Endothelial cell (in vitro differentiated cells): ENCODE measurements around the gene PRKD3. TPM values are rescaled to one million over a fixed set of nuclear protein-coding genes. Genes with fewer than 3 reads are reported as not detected.

Source experiments
- DNase-seq: peaks from one replicate; pipeline ENCODE4 v3.0.0; 2021; ENCODE audit warnings: low spot score
- H3K27ac Mint-ChIP-seq: one replicate; pipeline ENCODE4 v1.8.0; 2021; ENCODE audit warnings: mixed read lengths, inconsistent platforms; ENCODE audit not compliant: unreplicated experiment
- H3K27me3 Mint-ChIP-seq: one replicate; pipeline ENCODE4 v1.8.0; 2021; ENCODE audit warnings: mild to moderate bottlenecking, moderate library complexity, mixed read lengths, inconsistent platforms; ENCODE audit not compliant: unreplicated experiment
- H3K36me3 Mint-ChIP-seq: one replicate; pipeline ENCODE4 v1.8.0; 2021; ENCODE audit warnings: mild to moderate bottlenecking, low read depth, mixed read lengths, inconsistent platforms; ENCODE audit not compliant: unreplicated experiment
- H3K4me1 Mint-ChIP-seq: one replicate; pipeline ENCODE4 v1.8.0; 2021; ENCODE audit warnings: mild to moderate bottlenecking, mixed read lengths, inconsistent platforms; ENCODE audit not compliant: unreplicated experiment
- H3K4me3 Mint-ChIP-seq: one replicate; pipeline ENCODE4 v1.8.0; 2021; ENCODE audit warnings: mild to moderate bottlenecking, mixed read lengths, inconsistent platforms; ENCODE audit not compliant: unreplicated experiment
- H3K9me3 Mint-ChIP-seq: one replicate; pipeline ENCODE4 v1.8.0; 2021; ENCODE audit warnings: mixed read lengths, inconsistent platforms; ENCODE audit not compliant: unreplicated experiment
- total RNA-seq: library from RNA; stranded (reverse); fragmentation: NEBNext Ultra II Directional; extraction: Animal tissue kit (Norgen Biotek cat#: 25700); gene quantifications from one replicate; pipeline ENCODE4 v1.2.1, GENCODE V29; 2021; ENCODE audit not compliant: unreplicated experiment
- TF ChIP-seq, protein P1 (sequence below): fragments of 200-600 bp; sonication (generic); IDR thresholded peaks from one replicate; pipeline ENCODE4 v1.5.0; 2021; ENCODE audit warnings: antibody characterized with exemption; ENCODE audit not compliant: unreplicated experiment

Gene PRKD3
- total RNA-seq, 1 donor from 2014 or later, result 71.3 TPM

DNA sequence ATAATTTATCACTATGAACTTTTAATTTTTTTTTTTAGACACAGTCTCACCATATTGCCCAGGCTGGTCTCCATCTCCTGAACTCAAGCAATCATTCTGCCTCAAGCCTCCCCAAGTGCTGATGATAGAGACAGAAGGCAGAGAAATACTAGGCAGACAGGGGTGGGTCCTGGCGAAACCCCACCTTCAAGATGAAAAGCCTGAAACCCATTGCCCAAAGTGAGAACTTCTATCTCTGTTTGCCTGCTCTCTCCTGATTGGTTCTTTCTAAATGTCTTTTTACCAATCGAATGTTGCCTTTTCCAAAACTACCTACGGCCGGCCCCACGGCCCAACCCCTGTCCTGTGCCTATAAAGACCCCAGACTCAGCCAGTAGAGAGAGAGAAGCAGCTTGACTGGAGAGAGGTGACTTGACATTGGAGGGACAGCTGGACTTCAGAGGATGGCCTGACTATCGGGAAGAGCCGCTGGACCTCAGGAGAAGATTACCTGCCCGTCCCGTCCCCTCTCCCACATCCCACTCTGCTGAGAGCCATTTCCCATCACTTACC is 21.9 kb downstream of the PRKD3 start:
- peaks cover 3% of the 10 kb centered on the region for H3K36me3 Mint-ChIP-seq
- TF ChIP-seq, protein P1, sequence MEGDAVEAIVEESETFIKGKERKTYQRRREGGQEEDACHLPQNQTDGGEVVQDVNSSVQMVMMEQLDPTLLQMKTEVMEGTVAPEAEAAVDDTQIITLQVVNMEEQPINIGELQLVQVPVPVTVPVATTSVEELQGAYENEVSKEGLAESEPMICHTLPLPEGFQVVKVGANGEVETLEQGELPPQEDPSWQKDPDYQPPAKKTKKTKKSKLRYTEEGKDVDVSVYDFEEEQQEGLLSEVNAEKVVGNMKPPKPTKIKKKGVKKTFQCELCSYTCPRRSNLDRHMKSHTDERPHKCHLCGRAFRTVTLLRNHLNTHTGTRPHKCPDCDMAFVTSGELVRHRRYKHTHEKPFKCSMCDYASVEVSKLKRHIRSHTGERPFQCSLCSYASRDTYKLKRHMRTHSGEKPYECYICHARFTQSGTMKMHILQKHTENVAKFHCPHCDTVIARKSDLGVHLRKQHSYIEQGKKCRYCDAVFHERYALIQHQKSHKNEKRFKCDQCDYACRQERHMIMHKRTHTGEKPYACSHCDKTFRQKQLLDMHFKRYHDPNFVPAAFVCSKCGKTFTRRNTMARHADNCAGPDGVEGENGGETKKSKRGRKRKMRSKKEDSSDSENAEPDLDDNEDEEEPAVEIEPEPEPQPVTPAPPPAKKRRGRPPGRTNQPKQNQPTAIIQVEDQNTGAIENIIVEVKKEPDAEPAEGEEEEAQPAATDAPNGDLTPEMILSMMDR, result no peak
- peaks cover 12% of the 10 kb centered on the region for H3K4me1 Mint-ChIP-seq
- DNase-seq, result no peak
- H3K27ac Mint-ChIP-seq, result no peak overlapping the region
- H3K9me3 Mint-ChIP-seq, result no peaks in the 10 kb centered on the region
- H3K4me3 Mint-ChIP-seq, result peak overlapping the region; percentile 15
- peaks cover 2% of the 10 kb centered on the region for H3K27me3 Mint-ChIP-seq

DNA sequence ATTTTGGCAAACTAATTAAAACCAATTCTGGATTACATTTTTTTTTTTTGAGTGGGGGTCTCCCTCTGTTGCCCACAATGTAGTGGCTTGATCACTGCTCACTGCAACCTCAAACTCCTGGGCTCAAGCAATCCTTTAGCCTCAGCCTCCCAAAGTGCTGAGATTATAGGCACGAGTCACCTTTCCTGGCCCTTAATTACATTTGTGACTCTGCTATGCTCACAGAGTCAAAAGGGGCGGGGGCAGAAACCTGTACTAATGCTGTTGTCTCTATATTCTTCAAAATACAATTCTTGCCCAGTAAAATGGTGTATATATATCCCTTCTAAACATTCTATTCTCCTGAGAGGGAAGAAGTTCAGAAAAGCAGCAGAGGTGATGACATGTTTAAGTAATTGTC is 23.2 kb downstream of the PRKD3 start:
- H3K36me3 Mint-ChIP-seq, result peaks cover 3% of the 10 kb centered on the region
- TF ChIP-seq, protein P1, result no peak
- H3K27me3 Mint-ChIP-seq, result peaks cover 2% of the 10 kb centered on the region
- DNase-seq, result no peak
- peak overlapping the region; percentile 30 for H3K27ac Mint-ChIP-seq
- H3K9me3 Mint-ChIP-seq, result no peaks in the 10 kb centered on the region
- peaks cover 12% of the 10 kb centered on the region for H3K4me1 Mint-ChIP-seq
- no peak overlapping the region for H3K4me3 Mint-ChIP-seq

DNA sequence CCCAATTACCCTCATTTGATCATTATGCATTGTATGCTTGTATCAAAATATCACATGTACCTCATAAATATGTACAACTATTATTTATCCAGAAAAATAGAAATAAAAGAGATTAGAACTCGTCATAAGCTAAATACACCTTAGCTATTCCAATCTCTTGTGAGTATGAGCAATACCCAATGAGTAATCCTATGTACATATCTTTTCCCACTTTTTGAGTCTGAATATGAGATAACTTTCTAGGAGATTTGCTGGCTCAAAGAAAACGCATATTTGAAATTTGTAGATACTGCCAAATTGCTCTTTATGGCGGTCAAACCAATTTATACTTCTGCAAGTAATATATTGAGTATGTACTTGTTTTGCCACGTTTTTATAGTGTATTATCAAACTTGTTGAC is 24.1 kb downstream of the PRKD3 start:
- peaks cover 2% of the 10 kb centered on the region for H3K27me3 Mint-ChIP-seq
- TF ChIP-seq, protein P1, result no peak
- H3K36me3 Mint-ChIP-seq, result peaks cover 3% of the 10 kb centered on the region
- H3K27ac Mint-ChIP-seq, result no peak overlapping the region
- DNase-seq, result no peak
- no peak overlapping the region for H3K4me3 Mint-ChIP-seq
- no peaks in the 10 kb centered on the region for H3K9me3 Mint-ChIP-seq
- H3K4me1 Mint-ChIP-seq, result peaks cover 8% of the 10 kb centered on the region

DNA sequence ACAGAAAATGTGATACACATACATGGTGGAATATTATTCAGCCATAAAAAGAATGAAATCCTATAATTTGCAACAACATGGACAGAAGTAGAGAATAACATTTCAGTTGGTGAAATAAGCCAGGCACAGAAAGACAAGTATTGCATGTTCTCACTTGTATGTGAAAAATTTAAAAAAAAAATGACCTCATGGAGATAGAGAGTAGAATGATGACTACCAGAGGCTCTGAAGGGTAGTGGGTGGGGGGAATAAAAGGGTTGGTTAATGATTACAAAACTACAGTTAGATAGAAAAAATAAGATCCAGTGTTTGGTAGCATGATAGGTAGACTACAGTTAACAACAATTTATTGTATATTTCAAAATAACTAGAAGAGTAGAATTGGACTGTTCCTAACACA is 24.5 kb downstream of the PRKD3 start:
- TF ChIP-seq, protein P1, result no peak
- H3K4me1 Mint-ChIP-seq, result peaks cover 8% of the 10 kb centered on the region
- H3K27me3 Mint-ChIP-seq, result peaks cover 2% of the 10 kb centered on the region
- peaks cover 3% of the 10 kb centered on the region for H3K36me3 Mint-ChIP-seq
- H3K9me3 Mint-ChIP-seq, result no peaks in the 10 kb centered on the region
- no peak overlapping the region for H3K27ac Mint-ChIP-seq
- H3K4me3 Mint-ChIP-seq, result no peak overlapping the region
- no peak for DNase-seq

DNA sequence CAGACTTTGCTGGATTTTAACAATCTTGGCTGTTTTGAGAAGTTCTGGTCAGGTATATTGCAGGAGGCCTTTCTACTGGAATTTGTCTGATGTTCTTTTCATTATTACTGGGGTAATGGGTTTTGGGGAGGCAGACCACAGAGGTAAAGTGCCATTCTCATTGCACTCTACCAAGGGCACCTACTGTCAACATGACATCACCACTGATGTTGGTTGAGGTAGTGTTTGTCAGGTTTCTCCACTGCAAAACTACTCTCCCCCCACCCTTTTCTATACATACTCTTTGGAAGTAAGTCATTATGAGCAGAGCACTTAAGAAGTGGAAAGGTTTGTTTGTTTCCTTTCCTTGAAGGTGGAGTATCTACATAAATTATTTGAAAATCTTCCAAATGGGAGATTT is 27.0 kb downstream of the PRKD3 start:
- TF ChIP-seq, protein P1, result no peak
- peaks cover 5% of the 10 kb centered on the region for H3K4me1 Mint-ChIP-seq
- no peak overlapping the region for H3K27ac Mint-ChIP-seq
- DNase-seq, result no peak
- no peaks in the 10 kb centered on the region for H3K27me3 Mint-ChIP-seq
- no peaks in the 10 kb centered on the region for H3K9me3 Mint-ChIP-seq
- no peak overlapping the region for H3K4me3 Mint-ChIP-seq
- peaks cover under 1% of the 10 kb centered on the region for H3K36me3 Mint-ChIP-seq
